GM12872 (cell line): Measurements from ENCODE around the gene TUSC2.

Experiments
- TF ChIP-seq, protein P1 (sequence below): IDR thresholded peaks from 3 replicates; pipeline ENCODE4 v1.5.1; 2011; ENCODE audit warnings: low read depth, mild to moderate bottlenecking, low read length, moderate library complexity; ENCODE audit not compliant: insufficient read depth

The TUSC2 gene

DNA sequence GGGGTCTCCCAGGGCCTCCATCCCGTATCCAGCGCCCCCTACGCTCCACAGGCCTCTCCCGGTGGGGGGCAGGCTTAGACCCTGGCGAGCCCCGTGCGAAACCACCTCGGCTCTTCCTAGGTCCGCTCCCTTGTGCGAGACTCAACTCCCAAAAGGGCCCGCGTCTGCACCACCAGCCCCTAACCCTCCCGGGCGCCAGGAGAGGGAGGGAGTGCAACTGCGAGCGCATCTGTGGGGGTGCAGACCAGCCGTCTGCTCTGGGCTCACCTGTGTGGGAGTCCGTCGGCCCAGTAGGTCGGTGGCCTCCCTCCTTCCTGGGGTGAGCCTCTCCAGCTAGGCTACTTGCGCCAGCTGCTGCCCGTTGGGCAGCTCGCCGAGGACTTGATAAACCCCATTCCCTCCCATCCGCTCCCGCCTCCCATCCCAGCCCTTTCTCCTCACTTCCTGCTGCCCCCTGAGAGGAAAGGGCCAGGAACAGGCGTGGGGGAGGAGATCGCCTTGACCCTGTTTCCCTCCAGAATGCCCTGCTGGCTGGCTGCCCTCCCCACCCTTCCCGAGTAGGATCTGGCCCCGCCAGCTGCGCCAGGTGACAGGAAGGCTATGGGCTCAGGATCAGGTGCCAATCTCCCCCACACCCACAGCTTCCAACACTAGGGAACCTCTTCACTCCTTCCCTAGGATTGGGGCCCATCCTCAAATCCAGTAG, 5.5 kb downstream of the TUSC2 start, which contains the start of gene HYAL2:
Gene HYAL2 (minus strand): TSS at position 360 of the 706 bp plus-strand sequence. CDS start 2,256 bp downstream, outside the sequence.
- TF ChIP-seq, protein P1, sequence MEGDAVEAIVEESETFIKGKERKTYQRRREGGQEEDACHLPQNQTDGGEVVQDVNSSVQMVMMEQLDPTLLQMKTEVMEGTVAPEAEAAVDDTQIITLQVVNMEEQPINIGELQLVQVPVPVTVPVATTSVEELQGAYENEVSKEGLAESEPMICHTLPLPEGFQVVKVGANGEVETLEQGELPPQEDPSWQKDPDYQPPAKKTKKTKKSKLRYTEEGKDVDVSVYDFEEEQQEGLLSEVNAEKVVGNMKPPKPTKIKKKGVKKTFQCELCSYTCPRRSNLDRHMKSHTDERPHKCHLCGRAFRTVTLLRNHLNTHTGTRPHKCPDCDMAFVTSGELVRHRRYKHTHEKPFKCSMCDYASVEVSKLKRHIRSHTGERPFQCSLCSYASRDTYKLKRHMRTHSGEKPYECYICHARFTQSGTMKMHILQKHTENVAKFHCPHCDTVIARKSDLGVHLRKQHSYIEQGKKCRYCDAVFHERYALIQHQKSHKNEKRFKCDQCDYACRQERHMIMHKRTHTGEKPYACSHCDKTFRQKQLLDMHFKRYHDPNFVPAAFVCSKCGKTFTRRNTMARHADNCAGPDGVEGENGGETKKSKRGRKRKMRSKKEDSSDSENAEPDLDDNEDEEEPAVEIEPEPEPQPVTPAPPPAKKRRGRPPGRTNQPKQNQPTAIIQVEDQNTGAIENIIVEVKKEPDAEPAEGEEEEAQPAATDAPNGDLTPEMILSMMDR = no peak

DNA sequence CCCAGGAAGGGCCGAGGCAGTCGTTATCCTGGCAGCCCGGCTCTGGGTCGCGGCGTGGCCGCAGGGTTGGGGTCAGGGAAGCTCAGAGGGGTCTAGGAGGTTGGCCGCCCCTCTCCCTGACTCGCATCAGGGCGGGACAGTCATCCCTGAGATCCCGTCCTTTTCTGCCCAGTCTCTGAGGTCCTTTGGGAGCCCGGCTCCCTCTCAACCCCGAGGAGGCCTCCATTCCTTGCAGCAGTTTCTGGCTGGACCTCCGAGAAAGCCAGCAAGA, 6.0 kb downstream of the TUSC2 start:
- TF ChIP-seq, protein P1 = no peak

DNA sequence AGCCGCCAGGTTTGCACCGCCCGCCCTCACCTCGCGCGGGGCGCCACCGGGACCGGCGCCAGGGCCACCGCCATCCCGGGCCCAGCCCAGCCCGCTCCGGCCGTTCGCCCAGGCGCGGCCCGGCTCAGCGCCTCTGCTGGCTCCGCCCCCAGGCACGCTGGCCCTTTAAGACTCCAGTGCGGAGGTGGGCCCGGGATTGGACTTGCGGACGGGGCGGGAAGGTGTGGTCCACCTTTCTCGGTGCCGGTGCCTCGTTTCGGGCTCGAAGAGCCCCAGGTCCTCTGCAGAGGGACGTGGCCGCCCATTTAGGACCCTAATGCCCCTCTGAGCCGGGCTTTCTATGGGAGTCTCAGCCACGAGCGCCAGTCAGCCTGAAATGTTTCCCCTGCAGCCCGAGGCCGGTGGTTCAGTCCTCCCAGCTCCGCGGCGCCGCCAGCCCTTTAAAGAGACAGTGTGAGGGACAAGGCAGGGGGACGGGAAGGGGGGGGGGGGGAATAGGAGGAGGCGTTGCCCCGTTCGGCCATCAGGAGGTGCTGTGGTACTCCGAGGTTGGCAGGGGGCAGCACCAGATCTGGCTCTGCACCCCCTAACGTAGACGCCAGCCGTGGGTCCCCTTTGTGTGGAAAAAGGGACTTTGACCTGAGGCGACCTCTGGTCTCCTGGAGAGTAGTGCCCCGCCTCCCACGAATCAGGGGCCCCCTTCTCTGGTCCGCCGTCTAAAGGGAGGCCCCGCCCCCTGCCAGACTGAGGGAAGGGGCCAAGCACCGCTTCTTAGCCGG, 6.5 kb downstream of the TUSC2 start:
- TF ChIP-seq, protein P1 = peak; percentile 82

DNA sequence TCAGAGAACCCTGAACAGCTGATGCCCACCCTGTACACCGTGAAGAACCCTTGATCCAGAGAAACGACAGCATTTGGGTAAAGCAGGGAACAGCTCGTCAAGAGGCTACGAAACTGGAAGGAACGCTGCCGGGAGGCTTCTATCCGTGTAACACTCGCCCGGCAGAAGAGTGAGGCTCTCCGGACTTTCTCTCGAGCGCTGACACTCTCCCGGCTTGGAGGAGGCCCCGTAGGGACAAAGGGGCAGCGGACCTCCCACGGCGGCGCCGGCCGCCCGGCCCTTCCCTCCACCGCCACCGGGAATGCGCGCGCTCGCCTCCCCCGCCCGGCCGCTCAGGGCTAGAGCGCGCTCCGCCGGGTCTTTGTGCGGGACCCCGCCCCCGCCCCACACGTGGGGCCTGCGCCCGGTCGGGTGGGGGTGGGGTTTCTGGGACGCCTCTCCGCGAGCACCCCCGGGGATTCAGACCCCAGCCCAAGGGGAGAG, 7.1 kb downstream of the TUSC2 start:
- TF ChIP-seq, protein P1 = no peak

DNA sequence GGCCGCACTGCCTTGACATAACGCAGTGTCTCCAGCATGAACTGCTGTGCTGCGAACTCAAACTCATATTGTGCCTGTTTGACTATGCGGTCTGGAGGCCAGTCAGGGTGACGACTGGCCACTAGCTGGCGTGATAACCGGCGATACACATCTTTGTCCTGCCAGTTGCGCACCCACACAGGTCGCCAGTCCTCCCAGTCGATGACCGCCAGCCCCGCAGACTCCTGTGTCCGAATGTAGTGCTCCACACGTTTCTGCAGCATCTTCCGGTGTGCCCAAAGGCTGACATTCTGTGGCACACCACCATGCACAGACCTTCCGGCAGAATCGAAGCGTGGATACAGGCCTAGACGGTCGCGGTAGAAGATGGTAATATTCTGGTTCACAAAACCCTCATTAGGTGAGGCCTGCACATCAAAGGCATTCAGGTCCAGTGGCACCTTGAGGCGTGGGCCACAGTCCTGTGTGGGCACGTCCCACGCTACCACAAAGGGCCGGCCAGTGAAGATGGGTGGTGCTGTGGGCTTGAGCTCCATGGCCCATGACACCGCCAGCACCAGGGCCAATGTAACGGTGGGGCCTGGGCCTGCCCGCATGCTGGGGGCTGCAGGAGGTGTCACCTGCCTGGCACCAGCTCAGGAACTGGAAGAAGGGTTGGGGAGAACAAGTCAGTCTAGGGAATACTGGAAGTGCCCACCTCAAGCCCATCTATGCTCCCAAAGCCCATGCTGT, 8.0 kb downstream of the TUSC2 start:
- TF ChIP-seq, protein P1 = no peak

DNA sequence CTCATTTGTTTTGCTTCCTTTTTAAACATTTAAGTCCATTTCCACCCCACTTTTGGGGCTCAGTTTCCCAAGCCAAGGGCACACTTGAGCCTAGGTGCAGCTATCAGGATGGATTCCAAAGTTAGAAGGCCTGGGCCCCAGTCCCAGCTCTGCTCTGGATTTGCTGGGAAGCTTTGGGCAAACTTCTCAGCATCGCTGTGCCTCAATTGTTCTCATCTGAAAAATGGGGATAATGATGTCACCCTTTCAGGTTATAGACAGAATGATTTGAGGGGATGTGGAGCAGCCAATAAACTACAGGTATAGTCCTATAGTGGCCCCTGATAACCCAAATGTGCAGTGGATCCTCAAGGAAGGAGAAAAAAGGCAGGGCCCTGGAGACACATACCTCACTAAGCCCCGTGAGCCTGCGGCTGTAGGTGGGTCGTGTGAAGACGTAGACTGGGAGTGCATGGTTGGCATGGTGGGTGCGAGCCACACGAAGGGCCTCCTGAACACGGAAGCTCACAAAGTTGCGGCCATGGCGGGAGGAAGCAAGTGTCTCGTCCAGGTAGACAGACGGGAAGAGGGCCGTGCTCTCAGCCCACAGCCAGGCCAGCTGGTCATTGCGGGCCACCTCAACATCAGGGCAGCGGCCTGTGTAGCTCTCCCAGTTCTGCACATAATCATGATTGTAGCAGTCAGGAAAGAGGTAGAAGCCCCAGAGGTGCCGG, 8.7 kb downstream of the TUSC2 start:
- TF ChIP-seq, protein P1 = no peak
